Psoas muscle (tissue), 8 donors: ENCODE measurements around the gene NR5A2. TPM values are rescaled to one million over a fixed set of nuclear protein-coding genes. Genes with fewer than 3 reads are reported as not detected.

ENCODE experiments used
- ATAC-seq, 4 donors: fragments of 200-7000 bp; cut with Tn5 transposase; one replicate each; pipeline ENCODE4 v1.9.1; 2020; ENCODE audit warnings: moderate library complexity in 3 of 4, mild to moderate bottlenecking in 2 of 4
- DNase-seq, 2 donors: peaks; one replicate each; pipeline ENCODE4 v3.0.0-alpha.2; 2020
- H3K27ac ChIP-seq: fragments of 200-600 bp; one replicate; pipeline ENCODE4 v1.8.0; 2022
- H3K27me3 ChIP-seq, 3 donors: fragments of 200-600 bp in 1 of 3; one replicate each; pipeline versions ENCODE4 v1.6.1 to v1.8.0; 2013 to 2022; ENCODE audit warnings: low read length in 2 of 3, mild to moderate bottlenecking in 2 of 3, moderate library complexity in 1 of 3; ENCODE audit not compliant: insufficient read depth in 3 of 3
- H3K36me3 ChIP-seq, 2 donors: fragments of 200-600 bp in 1 of 2; one replicate each; pipeline versions ENCODE4 v1.6.1 to v1.8.0; 2013 to 2022; ENCODE audit warnings: low read depth in 1 of 2, mild to moderate bottlenecking in 1 of 2, moderate library complexity in 1 of 2; ENCODE audit not compliant: insufficient read depth in 1 of 2
- H3K4me1 ChIP-seq: fragments of 200-600 bp; one replicate; pipeline ENCODE4 v1.8.0; 2022
- H3K4me3 ChIP-seq: fragments of 200-600 bp; one replicate; pipeline ENCODE4 v1.8.0; 2022; ENCODE audit warnings: mild to moderate bottlenecking
- H3K9me3 ChIP-seq: fragments of 200-600 bp; one replicate; pipeline ENCODE4 v1.8.0; 2022
- WGBS, 3 donors: extraction: QIAGEN DNeasy Blood & Tissue Kit; methylation state at CpG; one replicate each; pipeline versions ENCODE4 v1.1.6 to v1.1.7; 2013; 5-methylcytosine and 5-hydroxymethylcytosine counted together
- intact Hi-C, 2 donors: fragments of 100-400 bp; cut with DNase I; formaldehyde crosslinking; loops; one replicate each; pipeline versions ENCODE4 v1.11.0 to v1.14.2; 2022
- polyA plus RNA-seq, 3 donors: library from polyadenylated mRNA; stranded (reverse); fragments of 200-250 nt; gene quantifications; one replicate each; pipeline ENCODE4 v1.2.3, GENCODE V29; 2013
- total RNA-seq, 4 donors: library from RNA; stranded (reverse); fragmentation: NEBNext Ultra II Directional in 2 of 4; extraction: Animal tissue kit (Norgen Biotek cat#: 25700) in 2 of 4; gene quantifications; one replicate each; pipeline versions ENCODE4 v1.2.1 to v1.2.4, GENCODE V29; 2021 to 2023
- TF ChIP-seq, protein P1 (sequence below): fragments of 200-600 bp; IDR thresholded peaks from one replicate; pipeline ENCODE4 v1.8.0; 2022; ENCODE audit warnings: antibody characterized with exemption
- donor health status: healthy with polysubstance abuse.
- donor health status: DM: no; HTN: no; CAD: no; lungs with moderate emphysema.
- donor health status: Bipolar disorder and iron deficiency.
- donor health status: healthy.
- donor health status: DM: yes; HTN: yes; CAD: no.
- donor health status: DM: no; HTN: no; CAD: no.
- donor health status: DM: no; HTN: no; CAD: no.
- donor health status: DM: yes; HTN: yes; CAD: no.

Gene NR5A2
- total and polyA plus RNA-seq, 7 donors, result 0.27 to 1.2 (median 0.60) TPM

DNA sequence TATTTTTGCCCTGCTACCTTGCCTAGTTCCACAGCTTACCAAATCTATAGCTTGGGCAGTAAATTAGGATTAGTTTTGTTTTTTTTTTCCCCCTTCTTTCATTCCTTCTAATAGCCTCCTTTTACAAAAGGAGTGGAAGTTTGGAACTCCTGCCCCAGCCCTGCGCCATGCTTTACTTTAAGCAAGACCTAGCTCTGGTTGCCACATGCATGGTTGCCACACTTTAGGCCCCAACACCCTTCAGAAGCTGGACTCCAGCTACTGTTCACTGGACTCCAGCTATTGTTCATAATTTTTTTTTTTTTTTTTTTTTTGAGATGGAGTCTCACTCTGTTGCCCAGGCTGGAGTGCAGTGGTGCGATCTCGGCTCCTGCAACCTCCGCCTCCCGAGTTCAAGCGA, 115.8 kb downstream of the NR5A2 start:
- Histone ChIP-seq H3K4me3 (no peak overlapping the region), H3K27ac (no peak overlapping the region), H3K4me1 (no peaks in the 10 kb centered on the region), H3K9me3 (no peaks in the 10 kb centered on the region), H3K27me3 (no peaks in the 10 kb centered on the region), H3K36me3 (no peaks in the 10 kb centered on the region)
- DNase-seq (no peak), ATAC-seq (no peak)
- WGBS, 3 donors, result 79 to 93% (median 82%) methylated on average over 6 of the region's 6 CpGs
- intact Hi-C loops, result loop anchor here in 1 of 2 donors (5.0 kb wide), 1 partner anchor 129 kb away; no protein-coding TSS in a partner anchor
- TF ChIP-seq, protein P1, sequence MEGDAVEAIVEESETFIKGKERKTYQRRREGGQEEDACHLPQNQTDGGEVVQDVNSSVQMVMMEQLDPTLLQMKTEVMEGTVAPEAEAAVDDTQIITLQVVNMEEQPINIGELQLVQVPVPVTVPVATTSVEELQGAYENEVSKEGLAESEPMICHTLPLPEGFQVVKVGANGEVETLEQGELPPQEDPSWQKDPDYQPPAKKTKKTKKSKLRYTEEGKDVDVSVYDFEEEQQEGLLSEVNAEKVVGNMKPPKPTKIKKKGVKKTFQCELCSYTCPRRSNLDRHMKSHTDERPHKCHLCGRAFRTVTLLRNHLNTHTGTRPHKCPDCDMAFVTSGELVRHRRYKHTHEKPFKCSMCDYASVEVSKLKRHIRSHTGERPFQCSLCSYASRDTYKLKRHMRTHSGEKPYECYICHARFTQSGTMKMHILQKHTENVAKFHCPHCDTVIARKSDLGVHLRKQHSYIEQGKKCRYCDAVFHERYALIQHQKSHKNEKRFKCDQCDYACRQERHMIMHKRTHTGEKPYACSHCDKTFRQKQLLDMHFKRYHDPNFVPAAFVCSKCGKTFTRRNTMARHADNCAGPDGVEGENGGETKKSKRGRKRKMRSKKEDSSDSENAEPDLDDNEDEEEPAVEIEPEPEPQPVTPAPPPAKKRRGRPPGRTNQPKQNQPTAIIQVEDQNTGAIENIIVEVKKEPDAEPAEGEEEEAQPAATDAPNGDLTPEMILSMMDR, result no peak

DNA sequence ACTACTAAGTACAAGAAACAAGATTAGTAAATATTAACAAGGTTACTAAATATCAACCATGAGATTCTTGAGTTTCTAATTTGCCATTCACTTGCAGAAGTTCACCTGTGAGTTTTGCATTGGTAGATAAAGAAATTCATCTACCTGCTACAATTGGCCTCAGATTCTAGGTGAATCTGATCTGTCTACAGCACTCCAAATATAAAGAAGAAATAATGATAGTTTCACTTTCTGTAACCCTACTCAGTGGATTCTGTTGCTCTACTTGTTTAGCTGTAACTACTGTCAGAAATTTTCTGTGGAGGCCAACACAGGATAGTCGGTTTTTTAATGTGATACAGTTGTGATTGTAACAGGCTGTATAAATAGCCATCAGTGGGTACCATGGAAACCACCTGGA, 118.6 kb downstream of the NR5A2 start:
- intact Hi-C loops, result no loop called here
- no peaks in the 10 kb centered on the region for H3K9me3 ChIP-seq
- no peak for ATAC-seq

DNA sequence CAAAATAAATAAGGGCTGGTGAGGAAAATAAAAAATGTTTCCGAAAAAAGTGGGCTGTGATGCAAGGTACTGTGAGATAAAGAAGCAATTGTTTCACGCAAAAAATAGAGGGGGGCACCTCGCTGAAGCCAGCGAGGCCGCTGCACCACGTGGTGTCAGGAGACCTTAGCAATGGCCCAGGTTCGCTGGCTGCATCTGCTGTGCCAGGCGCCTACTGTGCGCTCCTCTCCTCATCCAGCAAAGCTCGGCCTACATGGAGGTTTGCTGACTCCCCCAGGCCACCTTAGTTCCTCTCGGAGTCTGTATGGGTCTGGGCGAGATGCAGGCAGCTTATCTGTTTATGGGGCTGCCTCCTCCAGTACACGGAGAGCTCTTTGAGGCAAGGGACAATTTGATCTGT, 119.6 kb downstream of the NR5A2 start:
- H3K4me3 ChIP-seq, result no peak overlapping the region
- intact Hi-C loops, result no loop called here
- no peaks in the 10 kb centered on the region for H3K4me1 ChIP-seq
- no peaks in the 10 kb centered on the region for H3K27me3 ChIP-seq
- ATAC-seq (no peak), DNase-seq (no peak)
- no peak overlapping the region for H3K27ac ChIP-seq
- H3K9me3 ChIP-seq, result no peaks in the 10 kb centered on the region
- H3K36me3 ChIP-seq, result no peaks in the 10 kb centered on the region
- TF ChIP-seq, protein P1, result no peak
- 93 to 96% (median 95%) methylated on average over 13 of the region's 13 CpGs for WGBS, 3 donors

More for the DNA sequence above, 118.6 kb downstream of the NR5A2 start:
- WGBS, 3 donors, result 21 to 36% (median 28%) methylated on average over 1 of the region's 1 CpG
- no peaks in the 10 kb centered on the region for H3K4me1 ChIP-seq
- no peaks in the 10 kb centered on the region for H3K27me3 ChIP-seq
- no peak overlapping the region for H3K4me3 ChIP-seq
- H3K36me3 ChIP-seq, result no peaks in the 10 kb centered on the region
- H3K27ac ChIP-seq, result no peak overlapping the region
- TF ChIP-seq, protein P1, result no peak
- DNase-seq, result no peak

DNA sequence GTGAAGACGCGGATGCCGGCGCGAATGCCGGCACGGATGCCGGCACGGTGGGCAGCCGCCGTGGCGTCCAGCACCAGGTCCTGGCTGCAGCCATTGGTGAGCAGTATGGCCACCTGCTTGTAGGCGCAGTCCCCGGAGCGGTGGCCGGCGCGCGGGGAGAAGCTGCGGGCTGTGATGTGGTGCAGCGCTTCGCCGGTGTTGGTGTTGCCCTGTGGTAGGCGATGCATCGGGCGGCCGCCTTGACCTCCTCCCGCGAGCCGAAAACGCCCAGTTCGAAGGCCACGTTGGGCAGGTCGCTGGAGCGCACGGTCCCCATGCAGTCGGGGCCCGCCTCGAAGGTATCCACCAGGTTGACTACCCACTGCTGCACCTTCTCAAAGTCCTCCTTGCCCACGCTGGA, 120.2 kb downstream of the NR5A2 start:
- WGBS, 3 donors, result 97 to 98% (median 98%) methylated on average over 34 to 40 of the region's 40 CpGs
- no peaks in the 10 kb centered on the region for H3K36me3 ChIP-seq
- H3K9me3 ChIP-seq, result no peaks in the 10 kb centered on the region
- H3K4me1 ChIP-seq, result no peaks in the 10 kb centered on the region
- TF ChIP-seq, protein P1, result no peak
- H3K27me3 ChIP-seq, result no peaks in the 10 kb centered on the region
- no peak for ATAC-seq
- H3K27ac ChIP-seq, result no peak overlapping the region
- peak in 1 of 2 donors; percentile 51 for DNase-seq
- no peak overlapping the region for H3K4me3 ChIP-seq
- intact Hi-C loops, result no loop called here

DNA sequence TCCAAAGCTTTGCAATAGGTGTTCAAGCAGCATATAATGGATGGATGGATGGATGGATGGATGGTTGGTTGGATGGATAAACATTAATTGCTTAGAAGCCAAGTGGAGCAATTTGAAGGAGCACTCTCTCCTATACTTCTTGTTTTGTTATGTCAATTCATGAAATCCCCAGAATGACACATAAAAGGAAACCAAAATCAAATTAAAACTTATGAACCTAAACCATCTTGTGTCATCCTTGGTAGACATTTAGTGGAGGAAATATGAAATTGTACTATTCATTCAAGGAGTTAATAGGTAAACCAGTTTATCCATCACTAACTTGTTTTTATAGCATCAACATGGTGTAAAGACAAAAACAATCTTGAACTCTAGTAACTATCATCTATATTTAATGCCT, 122.5 kb downstream of the NR5A2 start:
- no peak overlapping the region for H3K4me3 ChIP-seq
- intact Hi-C loops, result no loop called here
- H3K9me3 ChIP-seq, result no peaks in the 10 kb centered on the region
- no peak overlapping the region for H3K27ac ChIP-seq
- TF ChIP-seq, protein P1, result no peak
- DNase-seq (no peak), ATAC-seq (no peak)
- H3K4me1 ChIP-seq, result no peaks in the 10 kb centered on the region
- H3K36me3 ChIP-seq, result no peaks in the 10 kb centered on the region
- H3K27me3 ChIP-seq, result no peaks in the 10 kb centered on the region
